ENCODE data around the gene LYZL1. TPM values are rescaled to one million over a fixed set of nuclear protein-coding genes. Genes with fewer than 3 reads are reported as not detected.

The LYZL1 gene
- polyA plus RNA-seq, 3 donors from 2014 or later = not detected

DNA sequence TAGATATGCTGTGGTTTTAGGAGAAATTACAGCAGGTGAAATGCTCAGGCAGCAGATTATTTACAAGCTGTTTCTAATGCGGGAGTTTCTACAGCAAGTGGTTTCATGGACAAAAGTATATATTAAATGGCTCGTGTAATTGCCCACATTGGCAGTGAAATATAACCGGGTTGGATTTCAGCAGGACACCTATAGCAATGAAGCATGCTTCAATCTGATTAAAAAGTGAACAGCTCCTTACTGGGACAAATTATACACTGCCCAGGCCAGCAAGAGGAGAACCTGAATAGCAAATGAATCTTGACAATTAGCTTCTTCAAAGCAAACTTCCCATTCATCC lies 35.2 kb upstream of the LYZL1 start:
- H3K4me1 Mint-ChIP-seq = no peaks in the 10 kb centered on the region
- H3K36me3 Mint-ChIP-seq = no peaks in the 10 kb centered on the region
- no peak overlapping the region for H3K4me3 Mint-ChIP-seq
- no peak for DNase-seq
- peaks cover 0 to 2% (median 0%) of the 10 kb centered on the region in 6 donors for H3K9me3 Mint-ChIP-seq
- peaks cover 3 to 9% (median 7%) of the 10 kb centered on the region in 3 donors for H3K27me3 Mint-ChIP-seq (ENCODE audit: low read depth in 3 of 3)
- H3K27ac Mint-ChIP-seq = no peak overlapping the region

DNA sequence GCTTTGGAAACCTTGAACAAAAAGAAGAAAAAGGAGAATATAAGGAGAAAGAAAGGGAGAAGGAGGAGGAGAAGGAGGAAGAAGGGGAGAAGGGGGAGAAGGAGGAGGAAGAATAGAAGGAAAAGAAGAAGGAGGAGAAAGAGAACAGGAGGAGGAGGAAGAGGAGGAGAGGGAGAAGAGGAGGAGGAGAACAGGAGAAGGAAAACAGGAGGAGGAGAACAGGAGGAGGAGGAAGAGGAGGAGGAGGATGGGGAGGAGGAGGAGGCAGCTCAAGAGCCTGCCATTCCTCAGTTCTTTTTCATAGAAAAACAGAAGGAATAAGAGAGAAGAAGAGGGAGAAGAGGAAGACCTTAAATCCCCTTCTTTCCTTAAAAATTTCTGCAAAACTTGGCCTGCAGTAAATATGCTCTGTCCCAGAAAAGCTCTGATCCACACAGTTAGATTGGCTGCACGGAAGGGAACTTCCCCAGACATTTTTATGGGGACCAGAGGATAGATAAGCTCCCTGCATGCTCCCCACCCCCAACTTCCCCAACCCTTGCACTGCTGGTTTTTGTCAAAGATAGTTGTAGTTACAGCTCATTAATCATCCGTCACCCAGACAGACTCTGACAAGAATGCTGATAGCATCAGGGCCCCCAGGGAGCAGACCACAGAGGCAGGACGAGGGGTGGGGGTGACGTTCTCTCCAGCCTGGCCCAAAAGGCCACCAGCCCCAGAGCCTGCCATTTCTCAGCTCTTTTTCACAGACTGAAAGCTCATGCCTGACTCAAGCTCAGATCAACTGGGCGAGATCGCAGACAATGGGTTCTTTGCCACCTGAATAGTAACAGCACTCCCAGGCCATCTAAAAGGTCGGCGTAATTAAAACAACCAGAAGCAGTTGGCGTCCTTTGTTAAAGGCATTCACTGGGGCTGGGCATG lies 34.5 kb upstream of the LYZL1 start:
- H3K4me3 Mint-ChIP-seq = no peak overlapping the region
- no peak overlapping the region for H3K27ac Mint-ChIP-seq
- peaks cover 3 to 9% (median 7%) of the 10 kb centered on the region in 3 donors for H3K27me3 Mint-ChIP-seq (ENCODE audit: low read depth in 3 of 3)
- H3K36me3 Mint-ChIP-seq = no peaks in the 10 kb centered on the region
- no peak for DNase-seq
- H3K4me1 Mint-ChIP-seq = no peaks in the 10 kb centered on the region
- peaks cover 0 to 2% (median 0%) of the 10 kb centered on the region in 6 donors for H3K9me3 Mint-ChIP-seq

DNA sequence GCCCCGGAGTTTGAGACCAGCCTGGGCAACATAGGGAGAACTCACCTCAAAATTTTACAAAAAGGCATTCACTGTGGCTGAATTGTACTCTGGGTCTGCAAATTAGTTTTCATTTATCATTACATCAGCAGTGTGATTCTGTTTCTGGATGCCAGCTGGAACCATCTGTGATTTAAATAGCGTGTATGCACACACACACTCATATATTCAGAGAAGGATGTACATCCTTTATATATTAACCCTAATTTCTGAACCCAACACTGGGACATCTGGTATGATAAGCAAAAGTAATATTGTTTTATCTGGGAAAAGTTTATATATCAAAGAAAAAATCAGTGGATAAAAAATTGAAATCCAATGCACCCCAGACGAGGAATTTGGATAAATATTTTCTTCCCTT lies 33.8 kb upstream of the LYZL1 start:
- no peaks in the 10 kb centered on the region for H3K9me3 Mint-ChIP-seq
- H3K27ac Mint-ChIP-seq = no peak overlapping the region
- no peaks in the 10 kb centered on the region for H3K36me3 Mint-ChIP-seq
- H3K4me1 Mint-ChIP-seq = no peaks in the 10 kb centered on the region
- H3K27me3 Mint-ChIP-seq (ENCODE audit: low read depth in 3 of 3) = peaks cover 4 to 7% (median 7%) of the 10 kb centered on the region in 3 donors
- H3K4me3 Mint-ChIP-seq = no peak overlapping the region
- DNase-seq = no peak

DNA sequence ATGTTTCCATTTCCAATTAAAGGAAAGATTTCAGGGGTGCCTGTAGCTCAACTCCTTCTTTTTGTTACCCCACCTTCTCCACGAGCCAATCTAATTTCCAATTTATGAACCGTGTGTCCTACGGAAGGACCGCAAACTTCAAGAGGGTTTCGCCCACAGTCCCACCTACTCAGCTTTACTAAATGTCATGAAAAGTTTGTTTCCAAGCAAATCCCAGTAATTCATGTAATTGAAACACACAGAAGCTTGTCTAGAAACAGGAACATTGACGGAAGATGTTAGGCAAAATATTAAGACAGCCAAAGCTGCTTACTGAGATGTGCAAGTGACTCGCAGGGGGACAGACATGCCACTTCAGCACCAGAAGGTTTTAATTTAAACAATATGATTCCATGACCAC lies 32.9 kb upstream of the LYZL1 start:
- DNase-seq = no peak
- no peak overlapping the region for H3K4me3 Mint-ChIP-seq
- no peaks in the 10 kb centered on the region for H3K36me3 Mint-ChIP-seq
- H3K27me3 Mint-ChIP-seq (ENCODE audit: low read depth in 3 of 3) = peaks cover 4 to 7% (median 6%) of the 10 kb centered on the region in 3 donors
- no peaks in the 10 kb centered on the region for H3K4me1 Mint-ChIP-seq
- H3K9me3 Mint-ChIP-seq = no peaks in the 10 kb centered on the region
- H3K27ac Mint-ChIP-seq = no peak overlapping the region

DNA sequence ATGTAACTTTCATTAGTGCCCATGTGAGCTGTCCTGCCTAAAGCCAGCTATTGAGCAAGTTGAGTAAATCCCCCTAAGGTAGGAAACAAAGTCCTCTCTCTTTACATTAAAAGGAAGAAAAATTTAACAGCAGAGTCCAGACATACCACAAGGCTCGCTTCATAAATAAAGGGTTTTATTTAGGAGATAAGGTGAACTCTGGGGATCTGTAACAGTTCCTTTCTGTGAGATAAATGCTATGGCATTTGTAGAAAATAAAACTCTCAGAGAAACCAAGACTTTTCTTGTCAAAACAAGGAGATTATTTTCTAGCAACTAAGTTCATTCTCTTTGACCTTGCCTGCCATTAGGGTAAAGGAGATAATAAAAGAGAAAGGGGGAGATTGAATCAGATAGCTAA lies 32.3 kb upstream of the LYZL1 start:
- no peak for DNase-seq
- H3K36me3 Mint-ChIP-seq = no peaks in the 10 kb centered on the region
- H3K4me1 Mint-ChIP-seq = no peaks in the 10 kb centered on the region
- H3K9me3 Mint-ChIP-seq = no peaks in the 10 kb centered on the region
- H3K27ac Mint-ChIP-seq = no peak overlapping the region
- H3K4me3 Mint-ChIP-seq = no peak overlapping the region
- peaks cover 4 to 7% (median 6%) of the 10 kb centered on the region in 3 donors for H3K27me3 Mint-ChIP-seq (ENCODE audit: low read depth in 3 of 3)

DNA sequence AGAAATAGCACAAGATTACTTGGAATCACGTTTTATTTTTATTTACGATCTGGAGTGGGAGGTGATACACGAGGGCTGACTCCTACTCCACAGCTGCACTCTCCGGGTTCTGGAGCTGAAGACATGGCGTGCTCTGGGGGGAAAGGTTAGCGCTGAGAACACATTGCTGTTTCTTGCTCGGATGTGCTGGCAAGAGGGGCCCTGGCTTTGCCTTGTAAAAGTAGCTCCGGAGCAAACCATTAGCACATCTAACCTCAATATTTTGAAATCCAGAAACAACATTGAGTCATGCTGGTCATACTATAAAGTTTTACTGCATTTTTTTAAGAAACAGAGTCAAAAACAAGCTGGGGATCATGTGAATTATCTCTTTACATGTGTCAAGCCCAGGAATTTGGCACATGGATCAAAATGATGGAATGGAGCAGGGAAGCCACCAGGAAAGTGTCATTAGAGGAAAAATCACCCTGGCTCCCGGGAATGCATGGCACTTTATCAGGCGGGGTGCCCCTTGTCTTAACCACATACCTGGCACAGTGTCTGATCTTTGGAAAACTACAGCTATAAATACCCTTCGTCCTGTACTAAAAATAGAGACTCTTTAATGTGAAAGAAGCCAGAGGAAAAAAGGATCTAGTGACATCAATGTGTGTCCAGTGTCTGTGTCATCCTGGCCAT lies 31.6 kb upstream of the LYZL1 start:
- Mint-ChIP-seq H3K36me3 (no peaks in the 10 kb centered on the region), H3K27ac (no peak overlapping the region), H3K4me3 (no peak overlapping the region), H3K4me1 (no peaks in the 10 kb centered on the region), H3K9me3 (peaks cover 0 to under 1% (median 0%) of the 10 kb centered on the region in 6 donors), H3K27me3 (ENCODE audit: low read depth in 3 of 3) (peaks cover 4 to 7% (median 6%) of the 10 kb centered on the region in 3 donors)
- DNase-seq = no peak

DNA sequence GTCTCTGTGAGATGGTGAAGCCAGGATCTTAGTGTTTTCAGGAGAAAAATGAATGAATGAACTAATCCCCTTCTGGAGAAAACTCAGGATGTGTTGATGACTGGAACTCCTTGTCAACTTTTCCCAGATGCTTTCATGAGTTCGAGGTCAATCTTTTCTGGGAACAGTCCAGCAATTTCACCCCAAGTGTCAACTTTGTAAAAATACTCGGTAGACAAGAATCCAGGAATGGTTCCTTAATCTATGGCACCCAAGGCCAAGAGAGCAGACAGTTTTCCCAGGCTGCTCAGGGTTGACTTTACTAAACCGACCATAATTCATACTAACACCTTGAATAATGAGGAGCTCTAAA lies 31.1 kb upstream of the LYZL1 start:
- H3K27ac Mint-ChIP-seq = no peak overlapping the region
- no peaks in the 10 kb centered on the region for H3K4me1 Mint-ChIP-seq
- peaks cover 0 to 3% (median 0%) of the 10 kb centered on the region in 6 donors for H3K9me3 Mint-ChIP-seq
- no peak overlapping the region for H3K4me3 Mint-ChIP-seq
- no peaks in the 10 kb centered on the region for H3K36me3 Mint-ChIP-seq
- H3K27me3 Mint-ChIP-seq (ENCODE audit: low read depth in 3 of 3) = peaks cover 2 to 7% (median 6%) of the 10 kb centered on the region in 3 donors
- no peak for DNase-seq

DNA sequence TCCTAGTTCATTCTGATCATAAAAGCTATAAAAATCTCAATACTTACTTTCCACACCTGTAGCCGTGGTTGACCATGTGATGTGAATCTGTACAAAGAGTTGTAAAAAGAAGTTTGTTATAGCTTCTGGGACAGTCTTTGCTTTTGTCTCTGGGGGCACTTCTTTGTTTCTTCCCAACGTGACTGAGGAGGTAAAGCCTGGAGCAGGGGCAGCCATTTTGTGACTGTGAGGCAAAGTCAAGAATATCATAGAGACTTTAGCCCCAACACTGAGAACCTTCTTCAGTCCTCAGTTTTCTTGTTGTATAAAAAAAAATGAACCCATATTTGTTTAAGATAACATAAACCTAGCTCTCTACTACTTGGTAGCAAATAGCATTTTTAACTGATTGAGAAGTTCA lies 29.4 kb upstream of the LYZL1 start:
- Mint-ChIP-seq H3K4me1 (no peaks in the 10 kb centered on the region), H3K36me3 (no peaks in the 10 kb centered on the region), H3K4me3 (no peak overlapping the region), H3K9me3 (peaks cover 0 to 3% (median 0%) of the 10 kb centered on the region in 6 donors), H3K27ac (no peak overlapping the region), H3K27me3 (ENCODE audit: low read depth in 3 of 3) (peaks cover 0 to 6% (median 5%) of the 10 kb centered on the region in 3 donors)
- no peak for DNase-seq

DNA sequence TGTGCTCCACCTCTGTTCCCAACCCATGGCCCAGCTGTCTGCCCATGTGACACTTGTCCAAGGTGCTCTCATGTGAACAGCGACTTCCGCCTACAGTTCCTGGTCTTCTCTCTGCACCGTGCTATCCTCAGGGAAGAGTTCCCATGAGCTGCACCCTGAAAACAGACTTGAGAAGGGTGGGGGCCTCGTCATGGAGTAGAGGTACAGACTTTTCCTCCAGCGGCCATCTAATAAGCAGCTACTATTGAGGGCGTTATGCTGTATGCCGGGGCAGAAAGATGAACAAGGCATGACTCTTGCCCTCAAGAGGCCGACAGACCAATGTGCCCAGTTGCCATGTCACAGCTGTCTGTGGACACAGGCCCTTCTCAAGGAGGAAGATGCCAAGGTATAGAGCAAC lies 25.4 kb upstream of the LYZL1 start:
- H3K27me3 Mint-ChIP-seq (ENCODE audit: low read depth in 3 of 3) = peaks cover 0 to 4% (median under 1%) of the 10 kb centered on the region in 3 donors
- H3K36me3 Mint-ChIP-seq = no peaks in the 10 kb centered on the region
- no peak overlapping the region for H3K4me3 Mint-ChIP-seq
- no peaks in the 10 kb centered on the region for H3K4me1 Mint-ChIP-seq
- H3K9me3 Mint-ChIP-seq = peaks cover 0 to 3% (median 0%) of the 10 kb centered on the region in 6 donors
- no peak overlapping the region for H3K27ac Mint-ChIP-seq
- no peak for DNase-seq

DNA sequence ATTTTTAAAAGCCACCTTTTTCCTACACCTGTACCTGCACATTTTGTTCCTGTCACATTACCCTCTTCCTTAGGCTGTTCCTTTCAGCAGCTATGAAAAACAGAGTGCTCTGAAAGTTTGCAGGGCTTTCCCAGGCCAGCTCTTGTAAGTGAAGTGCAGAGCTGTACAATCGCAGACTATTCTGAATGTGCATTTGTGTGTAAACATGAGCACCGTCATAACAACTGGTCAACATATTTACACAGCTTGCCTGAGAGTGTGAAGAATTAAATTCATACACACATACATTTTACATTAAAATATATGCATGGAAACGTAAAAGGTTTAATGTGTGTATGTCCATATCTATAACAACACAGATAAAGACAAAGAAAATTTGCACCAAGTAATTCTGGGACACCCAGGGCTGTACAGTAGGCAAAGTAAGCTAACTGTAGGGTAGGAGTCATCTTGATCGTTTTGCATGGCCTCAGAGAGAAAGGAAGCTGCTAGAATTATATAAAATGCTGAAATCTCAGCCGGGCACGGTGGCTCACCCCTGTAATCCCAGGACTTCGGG lies 23.6 kb upstream of the LYZL1 start:
- Mint-ChIP-seq H3K4me3 (no peak overlapping the region), H3K27ac (no peak overlapping the region), H3K36me3 (no peaks in the 10 kb centered on the region), H3K4me1 (no peaks in the 10 kb centered on the region), H3K9me3 (peaks cover 0 to 3% (median 0%) of the 10 kb centered on the region in 6 donors), H3K27me3 (ENCODE audit: low read depth in 3 of 3) (peaks cover 0 to under 1% (median 0%) of the 10 kb centered on the region in 3 donors)
- DNase-seq = no peak

DNA sequence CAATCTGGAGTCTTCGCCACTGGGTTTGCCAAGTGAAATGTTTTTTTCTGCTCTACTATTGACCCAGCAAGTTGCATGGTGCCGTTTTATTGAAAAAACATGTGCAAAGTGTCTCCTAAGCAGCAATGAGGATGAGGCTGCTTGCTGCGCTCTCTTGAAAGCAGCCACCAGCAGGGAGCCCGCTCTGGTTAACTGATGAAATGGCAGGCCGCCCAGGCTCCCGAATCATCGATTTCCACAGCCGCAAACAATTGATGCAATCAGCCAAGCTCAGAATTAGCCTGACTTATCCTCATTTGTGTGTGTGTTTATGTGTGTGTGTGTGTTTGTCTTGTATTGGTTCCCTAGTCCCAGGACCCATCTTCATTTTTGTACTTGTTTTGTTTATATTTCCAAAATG lies 22.2 kb upstream of the LYZL1 start:
- DNase-seq = no peak
- H3K27ac Mint-ChIP-seq = no peak overlapping the region
- H3K36me3 Mint-ChIP-seq = no peaks in the 10 kb centered on the region
- H3K27me3 Mint-ChIP-seq (ENCODE audit: low read depth in 3 of 3) = no peaks in the 10 kb centered on the region
- H3K4me3 Mint-ChIP-seq = no peak overlapping the region
- peaks cover 0 to 3% (median 0%) of the 10 kb centered on the region in 6 donors for H3K9me3 Mint-ChIP-seq
- no peaks in the 10 kb centered on the region for H3K4me1 Mint-ChIP-seq

DNA sequence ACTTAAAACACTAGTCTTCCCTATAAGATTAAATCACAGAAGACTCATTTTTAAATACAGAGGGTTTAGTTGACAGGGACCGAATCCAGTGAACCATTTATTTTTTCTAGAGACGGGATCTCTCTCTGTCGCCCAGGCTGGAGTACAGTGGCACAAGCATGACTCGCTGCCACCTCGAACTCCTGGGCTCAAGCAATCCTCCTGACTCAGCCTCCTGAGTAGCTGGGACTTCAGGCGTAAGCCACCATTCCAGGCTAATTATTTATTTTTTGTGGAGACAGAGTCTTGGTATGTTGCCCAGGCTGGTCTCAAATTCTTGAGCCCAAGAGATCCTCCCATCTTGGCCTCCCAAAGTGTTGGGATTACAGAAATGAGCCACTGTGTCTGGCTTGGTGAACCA lies 20.9 kb upstream of the LYZL1 start:
- Mint-ChIP-seq H3K9me3 (no peaks in the 10 kb centered on the region), H3K36me3 (no peaks in the 10 kb centered on the region), H3K27ac (no peak overlapping the region), H3K27me3 (ENCODE audit: low read depth in 3 of 3) (peaks cover 0 to 2% (median 0%) of the 10 kb centered on the region in 3 donors), H3K4me3 (no peak overlapping the region), H3K4me1 (no peaks in the 10 kb centered on the region)
- DNase-seq = no peak

DNA sequence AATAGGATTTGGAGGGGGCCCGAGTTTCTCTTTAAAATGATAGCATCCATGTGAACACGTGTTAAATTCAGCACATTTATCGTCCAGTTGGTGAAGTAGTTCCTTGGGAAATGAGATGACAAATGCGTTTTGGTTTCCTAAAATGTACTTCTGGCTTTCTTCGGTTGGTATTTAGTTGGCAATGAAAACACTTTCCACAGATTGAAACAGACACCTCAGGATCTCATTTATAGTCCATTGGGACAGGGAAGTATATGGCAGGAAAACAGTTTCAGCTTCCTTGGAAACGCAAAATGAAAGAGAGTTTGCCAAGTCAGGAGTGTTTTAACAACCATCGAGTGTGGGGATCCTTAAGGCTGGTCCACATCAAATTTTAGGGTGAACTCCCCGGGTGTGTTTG lies 19.4 kb upstream of the LYZL1 start:
- Mint-ChIP-seq H3K36me3 (no peaks in the 10 kb centered on the region), H3K27me3 (ENCODE audit: low read depth in 3 of 3) (peaks cover 0 to 2% (median 0%) of the 10 kb centered on the region in 3 donors), H3K27ac (no peak overlapping the region), H3K4me3 (no peak overlapping the region), H3K4me1 (no peaks in the 10 kb centered on the region), H3K9me3 (no peaks in the 10 kb centered on the region)
- DNase-seq = no peak

DNA sequence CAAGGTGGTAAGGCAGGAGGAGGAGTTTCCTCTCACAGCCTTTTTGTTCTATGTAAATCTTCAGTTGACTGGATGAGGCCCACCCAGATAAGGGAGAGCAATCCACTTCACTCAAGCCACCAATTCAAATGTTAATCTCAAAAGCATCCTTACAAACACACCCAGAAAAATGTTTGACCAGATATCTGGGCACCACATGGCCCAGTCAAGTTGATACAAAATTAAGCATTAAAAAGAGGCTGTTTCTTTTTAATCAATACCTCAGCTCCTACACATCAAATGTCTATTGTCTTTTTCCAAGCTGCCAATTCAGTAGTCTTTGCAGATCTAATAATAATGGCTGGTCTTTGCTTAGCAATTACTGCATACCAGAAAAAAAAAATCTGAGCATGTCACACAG lies 18.0 kb upstream of the LYZL1 start:
- Mint-ChIP-seq H3K27me3 (ENCODE audit: low read depth in 3 of 3) (peaks cover 0 to 2% (median 0%) of the 10 kb centered on the region in 3 donors), H3K4me1 (no peaks in the 10 kb centered on the region), H3K4me3 (no peak overlapping the region), H3K27ac (no peak overlapping the region), H3K9me3 (no peaks in the 10 kb centered on the region), H3K36me3 (no peaks in the 10 kb centered on the region)
- no peak for DNase-seq
